ENCODE data around the gene CNGA3. TPM values are rescaled to one million over a fixed set of nuclear protein-coding genes. Genes with fewer than 3 reads are reported as not detected.

CNGA3 gene
- total RNA-seq, 1 experiment from 2014 or later: not detected

GRCh38 chr2:98422449-98422848 lies 76.2 kb downstream of the CNGA3 start:
- Histone ChIP-seq H2BK120ac (ENCODE audit: low read depth, low read length, poor library complexity, severe bottlenecking) (no peak overlapping the region), H3K9me3 (ENCODE audit: control insufficient read depth, low read depth, low read length) (no peaks in the 10 kb centered on the region), H4K5ac (ENCODE audit: insufficient read length, low read depth, low read length) (no peak overlapping the region), H3K4ac (ENCODE audit: low read depth, low read length) (no peak overlapping the region), H3K79me2 (ENCODE audit: insufficient read depth, low read length) (no peaks in the 10 kb centered on the region), H2BK15ac (ENCODE audit: low read depth, low read length) (no peak overlapping the region), H4K91ac (ENCODE audit: insufficient read length, low read depth, low read length) (no peak overlapping the region), H3K18ac (ENCODE audit: insufficient read length, low read depth, low read length) (no peak overlapping the region), H4K8ac (replicated peaks; ENCODE audit: insufficient read length, low read depth, low read length) (no peak overlapping the region), H2BK20ac (ENCODE audit: low read depth, low read length, poor library complexity, severe bottlenecking) (no peak overlapping the region), H3K4me1 (ENCODE audit: insufficient read depth, low read length) (no peaks in the 10 kb centered on the region), H4K20me1 (ENCODE audit: control insufficient read depth, insufficient read depth, insufficient read length) (no peaks in the 10 kb centered on the region), H2AK5ac (ENCODE audit: insufficient read length, low read length) (no peak overlapping the region), H3K27me3 (ENCODE audit: insufficient read depth, low read length) (no peaks in the 10 kb centered on the region), H3T11ph (ENCODE audit: low read length) (no peak overlapping the region), H2BK12ac (ENCODE audit: insufficient read length, low read depth, low read length) (no peak overlapping the region), H3K56ac (ENCODE audit: insufficient read length, low read depth, low read length) (no peak overlapping the region), H3K27ac (ENCODE audit: insufficient read length, low read depth, low read length) (no peak overlapping the region), H2BK5ac (ENCODE audit: insufficient read length, low read length) (no peak overlapping the region), H2AFZ (ENCODE audit: low read length) (no peak overlapping the region), H3K23ac (ENCODE audit: insufficient read length, low read depth, low read length) (no peak overlapping the region), H3K14ac (ENCODE audit: insufficient read depth, low read length) (no peak overlapping the region), H3K23me2 (ENCODE audit: insufficient read length, low read depth, low read length, poor library complexity, severe bottlenecking) (no peaks in the 10 kb centered on the region), H3K4me2 (ENCODE audit: insufficient read depth, insufficient read length, low read length) (no peak overlapping the region), H3K79me1 (ENCODE audit: insufficient read depth, low read depth, low read length, poor library complexity, severe bottlenecking) (no peaks in the 10 kb centered on the region), H3K9ac (ENCODE audit: extremely low read depth, insufficient read length, low read length) (no peak overlapping the region)
- Mint-ChIP-seq H3K4me3 (no peak overlapping the region), H3K36me3 (ENCODE audit: insufficient read depth in 1 of 3, low read depth in 3 of 3) (peaks cover 7 to 23% (median 12%) of the 10 kb centered on the region in 3 experiments; a peak in 6 of 7 replicates), H3K27ac (no peak overlapping the region), H3K4me1 (0 out of 4 replicates have a peak, but pooled peaks cover 0 to 2% of the 10 kb centered on the region in 2 experiments), H3K27me3 (ENCODE audit: low read depth) (no peaks in the 10 kb centered on the region), H3K9me3 (peaks cover 20 to 26% of the 10 kb centered on the region in 2 experiments)
- no peak for DNase-seq
- no peak for TF ChIP-seq CTCF (conservative IDR thresholded peaks at IDR 0.05)
